GM18519 (cell line): ENCODE data around the gene DNAJB12.
A peak's percentile ranks its signal among the peaks of the same experiment; 100 is the strongest.
"Not testable (repeated sequence)": the region's sequence is repeated elsewhere in the genome, so short reads cannot be mapped to it uniquely, and the experiment has no call there.

Experiments
- ATAC-seq: cut with Tn5 transposase; IDR thresholded peaks from one replicate; pipeline ENCODE4 v1.9.1; 2021; ENCODE audit warnings: mild to moderate bottlenecking, moderate library complexity; ENCODE audit not compliant: unreplicated experiment, low FRiP score

Gene DNAJB12

DNA sequence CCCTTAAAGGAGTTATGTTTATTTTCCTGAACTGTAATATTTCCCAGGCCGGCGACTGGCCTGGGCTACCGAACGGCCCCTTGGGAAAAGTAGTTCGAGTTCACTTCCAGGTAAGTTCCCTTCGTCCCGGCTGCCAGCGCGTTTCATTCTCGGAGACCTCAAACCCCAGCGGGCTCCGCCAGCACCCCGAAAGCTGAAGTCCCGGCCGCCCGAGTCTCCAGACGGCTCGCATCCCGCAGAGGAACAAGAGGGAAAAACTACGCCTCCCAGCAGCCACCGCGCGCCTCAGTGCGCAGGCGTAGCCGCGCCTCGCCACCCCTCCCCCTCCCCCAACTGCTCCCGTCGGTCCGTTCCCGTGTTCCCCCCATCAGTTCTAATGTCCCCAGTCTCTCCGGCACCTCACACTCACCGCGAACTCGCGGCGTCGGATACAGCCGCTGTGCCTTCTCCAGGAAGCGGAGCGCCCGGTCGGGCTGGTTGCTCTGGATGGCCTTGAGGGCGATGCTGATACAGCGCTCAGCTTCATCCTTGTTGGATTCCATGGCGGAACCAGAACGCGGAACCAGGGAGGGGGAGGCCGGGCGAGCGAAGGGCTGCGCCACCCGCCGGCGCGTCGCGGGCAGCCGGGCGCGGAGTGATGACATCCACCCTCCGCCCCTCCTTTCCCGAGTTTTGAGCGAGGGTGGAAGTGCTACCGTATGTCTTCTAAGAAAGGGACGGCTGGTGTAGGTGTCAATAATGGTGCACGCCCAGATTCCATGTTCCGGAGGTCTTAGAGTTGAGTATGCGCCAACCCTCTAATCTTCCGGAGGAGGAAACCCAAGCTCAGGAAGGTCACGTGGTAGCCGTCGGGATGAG, at the start of gene DNAJB12:
Gene DNAJB12, minus strand, starts transcription at position 564 of the 858 bp plus-strand sequence. Its CDS starts 22 bp downstream, at position 542.
- ATAC-seq = peak; percentile 44

DNA sequence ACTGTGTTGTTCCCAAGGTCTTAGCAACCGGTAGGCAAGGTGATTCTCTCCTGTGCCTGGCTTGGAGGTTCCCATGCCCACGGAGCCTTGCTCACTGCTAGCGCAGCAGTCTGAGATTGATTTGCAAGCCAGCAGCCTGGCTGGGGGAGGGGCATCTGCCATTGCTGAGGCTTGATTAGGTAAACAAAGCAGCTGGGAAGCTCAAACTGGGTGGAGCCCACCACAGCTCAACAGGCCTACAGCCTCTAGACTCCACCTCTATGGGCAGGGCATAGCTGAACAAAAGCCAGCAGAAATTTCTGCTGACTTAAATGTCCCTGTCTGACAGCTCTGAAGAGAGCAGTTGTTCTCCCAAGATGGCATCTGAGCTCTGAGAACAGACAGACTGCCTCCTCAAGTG, 40.9 kb upstream of the DNAJB12 start:
- not testable (repeated sequence) for ATAC-seq

DNA sequence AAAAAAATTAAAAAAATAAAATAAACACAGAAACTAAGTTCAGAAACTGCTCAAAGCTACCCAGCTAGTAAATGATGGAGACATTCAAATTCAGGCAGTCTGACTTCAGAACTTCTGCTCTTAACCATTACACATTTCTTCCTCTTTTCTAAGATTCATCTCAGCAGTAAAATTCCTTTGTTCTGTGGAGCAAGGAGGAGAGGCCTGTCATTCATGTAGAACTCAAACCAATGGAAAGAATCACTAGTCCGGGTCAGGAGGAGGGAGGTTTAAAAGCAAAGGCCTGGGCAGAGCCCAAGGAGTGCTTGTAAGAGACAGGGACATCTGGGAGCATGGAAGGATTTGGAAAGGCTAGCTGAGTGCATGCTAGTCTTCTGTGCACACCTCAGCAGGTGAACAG, 37.9 kb upstream of the DNAJB12 start:
- ATAC-seq = no peak

DNA sequence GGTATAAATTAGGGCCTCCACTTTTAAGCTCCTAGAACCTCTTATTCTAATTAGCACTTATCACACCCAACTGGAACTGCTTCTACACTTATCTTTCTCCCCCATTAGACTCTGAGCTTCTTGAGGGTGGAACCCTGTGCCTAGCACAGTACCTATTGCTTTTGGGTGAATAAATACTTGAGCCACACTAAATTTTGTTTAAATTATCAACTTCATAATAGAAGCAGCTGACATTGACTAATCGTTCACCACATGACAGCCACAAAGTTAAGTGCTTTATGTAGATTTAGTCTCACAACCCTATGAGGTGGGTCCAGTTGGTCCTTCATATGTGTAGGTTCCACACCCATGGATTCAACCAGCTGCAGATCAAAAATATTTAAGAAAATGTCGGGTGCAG, 36.0 kb upstream of the DNAJB12 start:
- no peak for ATAC-seq

DNA sequence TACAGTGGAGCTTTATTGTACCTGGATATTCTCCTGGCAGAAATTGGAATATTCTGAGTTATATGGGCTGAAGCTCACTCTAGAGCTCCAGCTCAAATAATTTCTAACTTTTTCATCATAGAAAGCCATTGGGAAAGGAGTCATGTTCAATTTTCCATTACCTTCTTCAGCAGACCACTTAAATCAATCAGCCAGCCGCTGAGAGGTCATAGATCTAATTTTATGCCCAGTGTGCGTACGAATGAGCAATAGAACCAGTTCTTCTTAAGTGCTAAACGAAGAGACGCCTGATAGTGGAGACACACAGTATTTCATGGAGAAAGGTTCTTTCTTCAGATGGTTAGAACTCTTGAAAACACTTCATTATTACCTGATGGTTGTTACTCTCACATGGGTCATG, 35.0 kb upstream of the DNAJB12 start:
- ATAC-seq = no peak

DNA sequence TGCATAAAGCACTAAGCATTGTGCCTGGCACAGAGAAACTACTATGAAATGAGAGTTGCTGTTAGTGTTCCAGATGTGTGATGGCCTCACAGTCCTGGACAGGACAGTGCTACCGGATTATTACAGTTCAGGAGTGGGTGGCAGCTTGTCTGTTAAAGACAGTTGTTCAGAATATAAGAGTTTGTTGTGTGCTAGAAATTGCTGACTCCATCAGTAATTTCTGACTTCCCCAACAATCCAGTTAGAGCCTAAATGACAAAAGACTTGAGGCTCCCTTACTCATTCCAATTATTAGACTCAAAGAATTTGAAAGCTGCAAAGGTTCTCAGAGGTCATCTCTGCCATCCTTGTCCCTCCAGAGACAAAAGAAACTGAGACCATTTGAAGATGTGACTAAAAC, 34.3 kb upstream of the DNAJB12 start:
- no peak for ATAC-seq

DNA sequence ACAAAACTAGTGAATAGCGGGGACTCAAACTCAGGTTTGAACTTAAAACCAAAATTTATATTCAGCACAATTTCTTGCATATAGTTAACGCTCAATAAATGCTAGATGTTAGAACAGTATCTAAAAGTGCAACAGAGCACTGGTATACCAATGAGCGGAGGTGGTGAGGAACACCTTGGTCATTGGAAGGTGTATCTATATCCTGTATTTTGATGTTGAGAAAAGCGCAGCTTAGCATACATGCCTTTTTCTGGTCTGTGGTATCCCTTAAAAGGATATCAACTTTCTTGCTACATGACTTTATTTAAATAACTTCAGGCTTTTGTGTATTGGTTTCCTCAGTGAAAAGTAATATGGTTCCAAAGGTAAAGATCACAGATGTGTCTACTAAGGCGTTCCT, 33.3 kb upstream of the DNAJB12 start:
- no peak for ATAC-seq

DNA sequence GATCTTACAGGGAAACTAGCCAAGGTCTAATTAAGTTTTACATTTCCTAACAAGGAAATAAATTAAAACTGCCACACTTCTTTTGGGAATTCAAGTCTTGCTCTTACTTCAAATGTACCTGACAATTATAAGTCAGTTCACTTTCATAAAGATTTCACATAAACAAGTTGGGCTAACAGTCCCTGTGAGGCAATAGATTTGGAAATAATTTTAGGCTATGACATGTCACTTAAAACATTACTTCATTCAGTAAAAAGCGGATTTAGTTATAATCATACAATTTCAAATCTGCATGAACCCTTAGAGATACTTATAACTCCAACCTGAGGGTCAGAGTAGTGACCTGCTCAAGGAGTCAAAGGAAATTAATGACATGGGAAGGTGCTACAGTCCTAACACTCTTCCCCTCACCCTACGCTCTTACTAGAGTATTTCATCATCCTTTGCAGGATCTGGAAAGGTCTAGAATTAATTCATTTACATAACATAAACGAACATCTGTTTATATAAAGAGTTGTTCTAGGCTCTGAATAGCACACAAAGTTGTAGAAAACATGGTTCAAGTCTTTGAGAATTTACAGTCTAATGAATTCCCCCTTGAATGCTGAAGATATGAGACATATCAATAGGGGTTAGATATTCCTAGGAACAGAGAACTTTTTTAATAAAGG, 32.3 kb upstream of the DNAJB12 start:
- ATAC-seq = no peak

DNA sequence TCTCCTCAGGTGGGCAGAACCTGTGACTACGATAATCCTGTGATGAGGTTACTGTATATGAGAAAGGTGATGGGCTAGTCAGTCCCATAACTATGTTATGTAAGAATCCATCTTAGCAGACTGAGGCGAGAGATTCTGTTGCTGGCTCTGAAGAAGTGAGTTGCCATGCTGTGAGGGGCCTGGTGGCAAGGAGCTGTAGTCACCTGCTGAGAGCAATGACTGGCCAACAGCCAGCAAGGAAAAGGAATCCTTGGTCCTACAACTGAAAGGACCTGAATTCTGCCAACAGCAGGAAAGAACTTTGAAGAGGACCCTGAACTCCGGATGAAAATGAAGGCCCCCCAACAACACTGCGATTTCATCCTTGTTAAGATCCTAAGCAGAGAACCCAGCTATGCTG, 31.0 kb upstream of the DNAJB12 start:
- ATAC-seq = no peak

DNA sequence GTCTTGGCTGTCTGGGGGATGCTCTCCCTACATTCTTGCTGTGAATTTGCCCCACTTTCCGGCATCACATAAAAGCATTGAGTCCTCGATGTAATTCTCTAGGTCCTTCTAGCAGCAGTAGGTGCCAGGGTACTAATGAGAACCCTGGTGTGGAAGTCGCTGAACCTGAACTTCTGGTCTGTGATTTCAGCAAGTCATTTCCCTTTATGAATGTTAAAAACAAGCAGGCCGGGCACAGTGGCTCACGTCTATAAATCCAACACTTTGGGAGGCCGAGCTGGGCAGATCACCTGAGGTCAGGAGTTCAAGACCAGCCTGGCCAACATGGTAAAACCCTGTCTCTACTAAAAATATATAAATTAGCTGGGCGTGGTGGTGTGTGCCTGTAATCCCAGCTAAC, 30.3 kb upstream of the DNAJB12 start:
- not testable (repeated sequence) for ATAC-seq

DNA sequence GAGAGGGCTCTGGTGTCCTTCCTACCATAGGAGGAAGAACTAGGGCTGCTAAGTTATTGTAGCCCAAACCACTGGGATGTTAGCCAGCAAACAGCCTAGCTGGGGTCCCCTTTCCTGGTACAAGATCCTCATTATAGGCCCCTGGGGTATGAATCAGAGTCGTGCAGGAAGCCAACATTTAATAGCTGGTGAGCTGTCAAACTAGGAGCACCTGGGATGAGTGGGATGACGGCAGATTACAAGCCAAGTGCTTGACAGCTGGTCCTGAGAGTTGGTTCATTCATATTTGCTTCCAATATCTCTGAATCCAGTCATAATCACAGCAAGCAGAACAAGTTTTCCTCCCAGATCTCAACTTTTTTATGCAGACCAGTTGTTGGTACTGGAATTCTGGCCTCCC, 25.1 kb upstream of the DNAJB12 start:
- ATAC-seq = no peak

DNA sequence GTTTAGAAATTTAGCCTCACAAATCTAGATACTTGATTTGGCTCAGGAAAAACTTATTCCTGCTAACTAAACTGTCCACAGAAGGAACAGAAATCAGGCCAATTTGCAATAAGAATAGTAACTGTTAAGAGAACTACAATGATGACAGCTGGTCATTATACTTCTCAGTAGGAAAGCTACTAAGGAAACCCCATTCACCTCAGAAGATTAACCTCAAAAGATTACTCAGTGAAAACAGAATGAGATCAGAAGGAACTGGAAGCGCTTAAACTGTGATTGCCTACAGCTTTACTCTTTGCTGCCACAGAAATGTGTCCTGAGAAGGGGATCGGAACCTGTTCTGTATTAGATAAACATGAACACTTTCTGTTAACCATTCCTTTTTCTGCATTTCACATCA, 24.3 kb upstream of the DNAJB12 start:
- ATAC-seq = no peak

DNA sequence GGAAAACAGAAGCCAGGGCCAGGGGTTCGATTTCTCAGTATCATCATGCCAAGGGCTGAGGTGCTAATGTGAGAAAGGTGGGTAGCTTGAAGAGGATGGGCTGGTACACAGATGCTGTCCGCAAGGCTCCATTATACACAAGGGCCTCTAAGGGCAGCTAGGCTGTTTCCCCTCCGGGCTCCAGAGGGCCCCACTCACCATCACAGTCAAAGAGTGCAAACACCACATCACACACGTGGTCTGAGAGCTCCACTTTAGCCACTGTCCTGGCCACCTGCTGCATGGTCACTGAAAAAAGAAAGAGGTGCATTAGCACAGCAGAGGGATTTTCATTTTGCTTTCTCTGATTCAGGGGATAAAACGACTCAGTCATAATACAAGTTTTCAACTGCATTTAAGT, 20.9 kb upstream of the DNAJB12 start:
- no peak for ATAC-seq

DNA sequence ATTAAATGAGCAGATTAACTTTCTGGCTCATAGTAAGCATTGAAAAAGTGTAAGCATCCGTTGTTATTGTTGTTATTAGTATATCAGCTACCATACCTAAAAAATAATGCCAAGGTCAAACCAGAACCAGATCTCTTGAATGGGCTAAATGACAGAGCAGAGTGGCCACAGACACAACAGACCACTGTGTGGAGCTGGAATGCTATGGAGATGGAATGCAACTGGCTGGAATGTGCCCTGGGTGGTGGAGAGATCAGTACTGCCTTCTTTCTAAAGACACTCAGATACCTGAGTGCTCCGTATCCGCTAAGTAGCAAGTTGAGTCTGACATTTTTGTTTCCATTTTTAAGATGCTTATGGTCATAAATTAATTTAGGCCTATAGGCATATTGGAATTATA, 20.5 kb upstream of the DNAJB12 start:
- no peak for ATAC-seq

DNA sequence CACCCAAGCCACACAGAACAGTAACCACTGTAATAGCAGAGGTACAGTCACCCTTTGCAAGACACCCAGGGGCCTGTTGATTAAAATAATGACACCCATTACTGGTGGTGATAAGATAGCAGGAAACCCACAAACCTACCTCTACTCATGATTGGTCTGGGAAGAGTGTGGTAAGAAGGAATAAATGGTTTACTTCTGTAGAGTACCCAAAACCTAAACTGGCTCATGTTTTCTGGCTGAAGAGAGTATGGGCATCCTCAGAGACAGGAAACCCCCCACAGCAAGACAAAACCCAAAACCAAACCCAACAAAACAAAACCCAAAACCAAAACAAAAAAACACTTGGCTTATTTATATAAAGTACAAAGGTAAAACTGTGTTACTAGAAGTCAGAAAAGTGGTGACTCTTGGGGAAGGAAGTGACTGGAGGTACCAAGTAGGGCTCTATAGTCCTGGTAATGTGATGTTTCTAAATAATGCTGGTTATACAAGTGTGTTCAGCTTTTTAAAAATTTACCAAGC, 15.5 kb upstream of the DNAJB12 start:
- no peak for ATAC-seq

DNA sequence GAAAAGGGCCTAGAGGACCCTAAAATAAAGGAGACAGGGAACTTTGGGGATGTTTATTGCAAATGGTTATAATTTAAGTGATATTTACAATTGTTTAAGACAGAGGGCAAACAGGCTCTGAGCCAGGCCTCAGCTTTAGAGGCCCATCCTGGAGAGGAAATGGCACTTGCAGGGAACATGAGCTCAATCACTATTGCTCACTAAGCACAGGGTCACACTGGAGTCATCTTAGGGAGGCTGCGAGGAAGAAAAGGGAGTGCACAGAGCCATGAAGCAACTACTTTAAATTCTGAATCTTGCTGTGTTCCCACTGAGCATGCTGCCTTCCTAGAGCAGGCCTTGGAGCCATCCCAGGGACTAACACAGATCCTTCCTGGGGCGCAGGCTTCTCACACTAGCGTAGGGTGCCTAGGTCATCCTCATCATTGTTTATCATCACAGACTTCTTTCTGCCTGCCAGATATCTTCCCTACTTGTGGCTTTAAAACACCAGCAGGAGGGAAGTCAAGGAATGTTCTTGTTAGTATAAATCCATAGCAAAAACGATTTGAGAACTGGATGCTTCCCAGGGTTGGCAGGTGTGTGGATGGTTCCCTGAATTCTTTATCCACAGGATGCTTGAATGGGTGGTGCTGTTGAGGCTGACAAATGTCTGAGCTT, 12.7 kb upstream of the DNAJB12 start:
- no peak for ATAC-seq

DNA sequence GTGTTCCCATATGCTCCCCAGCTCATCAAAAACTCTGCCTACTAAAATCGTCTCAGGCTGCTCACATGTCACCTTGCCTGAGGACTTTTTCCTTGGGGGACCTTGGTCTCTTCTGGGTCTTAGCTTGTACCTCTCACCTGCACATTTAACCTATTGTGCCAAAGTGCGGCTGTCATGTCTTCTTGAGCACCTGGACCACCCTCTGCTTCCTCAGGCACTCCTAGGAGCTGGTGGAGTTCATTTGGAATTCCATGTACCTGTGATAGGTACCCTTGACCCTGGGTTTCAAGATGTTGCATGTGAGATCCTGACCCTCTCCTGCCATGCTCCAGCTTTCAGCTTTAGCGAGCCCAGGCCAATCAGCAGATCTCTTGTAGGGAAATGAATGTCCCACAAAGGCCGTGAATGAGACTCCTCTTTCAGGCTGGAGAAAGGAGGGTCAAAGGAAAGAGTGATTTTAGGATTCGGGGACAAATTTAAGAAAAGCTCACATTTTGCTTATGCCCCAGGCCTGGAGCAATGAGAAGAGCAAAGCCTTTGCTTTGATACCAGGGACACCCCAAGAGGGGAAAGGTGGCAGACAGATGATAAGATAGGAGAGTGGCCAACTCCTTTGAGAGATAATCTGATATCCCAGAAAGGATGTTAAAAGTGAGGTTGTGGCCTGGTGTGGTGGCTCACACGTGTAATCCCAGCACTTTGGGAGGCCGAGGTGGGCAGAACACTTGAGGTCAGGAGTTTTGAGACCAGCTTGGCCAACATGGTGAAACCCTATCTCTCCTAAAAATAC, 10.6 kb upstream of the DNAJB12 start:
- ATAC-seq = no peak

DNA sequence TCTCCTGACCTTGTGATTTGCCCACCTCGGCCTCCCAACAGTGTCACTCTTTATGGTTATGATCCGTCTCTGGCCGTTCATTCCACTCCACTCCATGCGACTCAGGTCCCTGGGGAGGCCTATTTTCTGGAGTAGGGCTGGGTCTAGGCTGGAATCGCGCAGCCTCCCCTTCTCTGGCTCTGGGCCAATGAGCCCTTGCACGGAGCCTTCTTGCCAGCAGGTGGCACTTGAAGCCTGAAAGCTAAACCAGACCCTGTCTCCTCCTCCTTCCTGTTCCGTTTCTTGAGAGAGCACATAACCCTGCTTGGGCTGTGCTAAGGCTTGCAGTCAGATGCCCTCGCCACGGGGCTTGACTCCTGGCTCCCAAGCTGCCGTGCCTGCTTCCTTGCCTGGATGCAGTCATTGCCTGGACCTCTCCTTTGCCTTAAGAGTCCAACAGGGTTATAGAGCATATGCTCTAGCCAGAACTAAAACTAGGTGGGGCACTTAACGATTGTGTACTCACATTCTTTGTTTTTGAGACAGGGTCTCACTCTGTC, 9.6 kb upstream of the DNAJB12 start:
- ATAC-seq = peak; percentile 42

DNA sequence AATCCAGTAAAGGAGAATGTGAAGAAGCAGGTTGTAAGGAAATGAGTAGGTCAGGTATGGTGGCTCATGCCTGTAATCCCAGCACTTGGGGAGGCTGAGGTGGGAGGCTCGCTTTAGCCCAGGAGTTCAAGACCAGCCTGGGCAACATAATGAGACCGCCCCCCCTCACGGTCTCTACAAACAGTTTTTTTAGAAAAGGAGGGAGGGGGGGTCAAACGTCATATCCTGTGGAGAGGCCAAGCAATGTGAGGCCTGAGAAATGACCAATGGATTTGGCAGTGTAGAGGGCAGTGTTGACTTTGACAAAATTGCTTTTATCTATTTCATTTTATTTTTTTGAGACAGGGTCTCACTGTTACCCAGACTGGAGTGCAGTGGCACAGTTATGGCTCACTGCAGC, 2.3 kb upstream of the DNAJB12 start:
- no peak for ATAC-seq

DNA sequence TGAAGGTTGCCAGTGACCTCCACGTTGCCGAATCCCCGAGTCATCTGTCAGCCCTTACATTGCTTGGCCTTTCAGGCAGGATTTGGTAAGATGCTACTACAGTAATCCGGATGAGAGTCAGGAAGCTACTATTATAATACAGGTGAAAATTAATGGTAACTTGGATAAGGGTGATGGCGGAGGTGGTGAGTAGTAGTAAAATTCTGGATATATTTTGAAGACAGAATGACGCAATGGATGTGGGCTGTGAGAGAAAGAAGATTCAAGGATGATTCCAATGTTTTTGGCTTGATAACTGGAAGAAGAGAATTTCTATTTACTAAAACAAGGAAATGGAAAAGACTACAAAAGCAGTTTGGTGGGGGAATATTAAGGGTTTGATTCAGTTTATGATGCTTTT, 1.4 kb upstream of the DNAJB12 start:
- no peak for ATAC-seq
